Endothelial cell of umbilical vein (primary cell): ENCODE measurements around the gene TMEM186. TPM values are rescaled to one million over a fixed set of nuclear protein-coding genes. Genes with fewer than 3 reads are reported as not detected.

Experiments used
- BruUV-seq: library from RNA; stranded (reverse); fragments of 400-500 nt; replicated peaks from 2 replicates; lab custom pipeline; 2021; lab: Mats Ljungman, UMichigan
- CTCF ChIA-PET: fragments of 300-600, 350-600 bp; sonication (Branson Sonifier 250); formaldehyde crosslinking; loops from one replicate; lab custom pipeline; 2021; ENCODE audit warnings: antibody characterized with exemption, inconsistent platforms; lab: Charles Lee
- POLR2A ChIA-PET: fragments of 300-600, 350-600 bp; sonication (Branson Sonifier 250); formaldehyde crosslinking; loops from one replicate; lab custom pipeline; 2021; ENCODE audit warnings: antibody characterized with exemption, inconsistent platforms; lab: Charles Lee
- DNase-seq: peaks from one replicate; pipeline ENCODE4 v3.0.0-alpha.2; 2011; ENCODE audit warnings: low read depth, low spot score
- FAIRE-seq: peaks from 2 replicates; lab custom pipeline; 2011; peaks lifted over from hg19 to GRCh38; lab: Jason Lieb, UNC
- H2AFZ ChIP-seq: 2 replicates; pipeline ENCODE4 v1.6.0; 2012; ENCODE audit warnings: low read depth, low read length, control low read depth, inconsistent platforms
- H3K27ac ChIP-seq: 2 replicates; pipeline ENCODE4 v1.5.1; 2011; ENCODE audit warnings: low read depth, mild to moderate bottlenecking, control low read depth, low read length, moderate library complexity; ENCODE audit not compliant: insufficient read depth
- H3K27me3 ChIP-seq, 2 experiments: 2 replicates each; pipeline versions ENCODE4 v1.6.0 to v1.6.1; 2011; ENCODE audit warnings: low read length in 2 of 2, mixed read lengths in 1 of 2; ENCODE audit not compliant: control insufficient read depth in 2 of 2, insufficient read depth in 2 of 2
- H3K36me3 ChIP-seq, 2 experiments: 2 replicates in 1 of 2; 3 replicates in 1 of 2; pipeline ENCODE4 v1.5.1; 2011; ENCODE audit warnings: low read length in 2 of 2, mild to moderate bottlenecking in 1 of 2, moderate library complexity in 1 of 2; ENCODE audit not compliant: control insufficient read depth in 2 of 2, insufficient read depth in 2 of 2; ENCODE audit errors: extremely low read depth in 1 of 2
- H3K4me1 ChIP-seq: 3 replicates; pipeline ENCODE4 v1.5.1; 2011; ENCODE audit warnings: mild to moderate bottlenecking, low read length; ENCODE audit not compliant: control insufficient read depth, insufficient read depth; ENCODE audit errors: extremely low read depth
- H3K4me2 ChIP-seq: 2 replicates; pipeline ENCODE4 v1.6.1; 2011; ENCODE audit warnings: low read length, control low read depth, mixed read lengths; ENCODE audit not compliant: insufficient read depth
- H3K4me3 ChIP-seq, 3 experiments: fragments of 200-600 bp in 1 of 3; sonication (generic), shearing (Covaris generic) in 1 of 3; replicated peaks in 1 of 3; 2 replicates each; pipeline ENCODE4 v1.5.1; 2011 to 2016; ENCODE audit warnings: control low read depth in 3 of 3, low read length in 3 of 3, mild to moderate bottlenecking in 2 of 3, inconsistent platforms in 1 of 3, low read depth in 1 of 3, moderate library complexity in 1 of 3; ENCODE audit not compliant: insufficient read depth in 1 of 3
- H3K79me2 ChIP-seq: 2 replicates; pipeline ENCODE4 v1.6.0; 2012; ENCODE audit warnings: low read length, inconsistent platforms; ENCODE audit not compliant: control insufficient read depth, insufficient read depth
- H3K9ac ChIP-seq: replicated peaks from 2 replicates; pipeline ENCODE3; 2011; ENCODE audit warnings: low read length, control low read depth; ENCODE audit not compliant: insufficient read depth; ENCODE audit errors: extremely low read depth
- H3K9me1 ChIP-seq: replicated peaks from 3 replicates; pipeline ENCODE4 v1.6.0; 2011; ENCODE audit warnings: mild to moderate bottlenecking, low read length; ENCODE audit not compliant: control insufficient read depth, insufficient read depth; ENCODE audit errors: extremely low read depth
- H3K9me3 ChIP-seq: replicated peaks from 2 replicates; pipeline ENCODE4 v1.5.1; 2012; ENCODE audit warnings: low read length, inconsistent platforms; ENCODE audit not compliant: control insufficient read depth, insufficient read depth
- H4K20me1 ChIP-seq: replicated peaks from 2 replicates; pipeline ENCODE3; 2011; ENCODE audit warnings: mild to moderate bottlenecking, low read length; ENCODE audit not compliant: control insufficient read depth, insufficient read depth; ENCODE audit errors: extremely low read depth
- EZH2 ChIP-seq: IDR thresholded peaks from 2 replicates; pipeline ENCODE4 v1.6.1; 2012; ENCODE audit warnings: borderline replicate concordance, low read depth, mild to moderate bottlenecking, moderate library complexity, low read length, inconsistent platforms; ENCODE audit not compliant: severe bottlenecking
- FOS ChIP-seq: IDR thresholded peaks from 2 replicates; pipeline ENCODE4 v1.6.1; 2011; ENCODE audit warnings: mild to moderate bottlenecking, low read length, moderate library complexity, borderline replicate concordance; ENCODE audit not compliant: insufficient read depth
- GATA2 ChIP-seq: IDR thresholded peaks from 2 replicates; pipeline ENCODE4 v1.7.0; 2011; ENCODE audit warnings: low read depth, mild to moderate bottlenecking, moderate library complexity, mixed read lengths, low read length; ENCODE audit not compliant: insufficient read length, insufficient read depth
- MYC ChIP-seq: IDR thresholded peaks from one replicate; pipeline ENCODE4 v1.6.1; 2011; ENCODE audit warnings: mild to moderate bottlenecking, low read depth, low read length
- POLR2A ChIP-seq: IDR thresholded peaks from 2 replicates; pipeline ENCODE4 v1.6.1; 2012; ENCODE audit warnings: low read depth, mild to moderate bottlenecking, control low read depth, low read length
- POLR2AphosphoS5 ChIP-seq: IDR thresholded peaks from 2 replicates; pipeline ENCODE4 v1.6.1; 2012; ENCODE audit warnings: low read depth, mild to moderate bottlenecking, control low read depth, low read length, moderate library complexity; ENCODE audit not compliant: insufficient read depth
- dilution Hi-C: fragments of 300-500 bp; cut with MboI; formaldehyde crosslinking; loops from one replicate; pipeline ENCODE4 v1.15.0; 2019; ENCODE audit warnings: low sequenced_read_pairs; ENCODE audit not compliant: extremely low pct_ligation_motif_present
- intact Hi-C: fragments of 100-400 bp; cut with micrococcal nuclease; formaldehyde crosslinking; loops from one replicate; pipeline ENCODE4 v1.10.0; 2022
- polyA plus RNA-seq, 4 experiments: library from polyadenylated mRNA; depleted of rRNA in 3 of 4; stranded (reverse) in 3 of 4; unstranded in 1 of 4; fragments of >200 nt; gene quantifications; 2 replicates each; pipeline versions ENCODE4 v1.2.1 to v1.2.3, GENCODE V29; 2011 to 2012; ENCODE audit warnings: missing spikeins in 1 of 4
- total RNA-seq: library from RNA; stranded (reverse); gene quantifications from 2 replicates; pipeline ENCODE4 v1.2.3, GENCODE V29; 2021
- TF ChIP-seq, protein P1 (sequence below), 2 donors: IDR thresholded peaks; 1 replicate in 1 of 2; 2 replicates in 1 of 2; pipeline ENCODE4 v1.5.1; 2011; ENCODE audit warnings: low read length in 2 of 2, mild to moderate bottlenecking in 2 of 2, moderate library complexity in 2 of 2, control low read depth in 1 of 2, inconsistent platforms in 1 of 2, low read depth in 1 of 2; ENCODE audit not compliant: insufficient read depth in 1 of 2; ENCODE audit errors: extremely low read depth in 1 of 2
- TF ChIP-seq, protein P2 (sequence below): IDR thresholded peaks from 2 replicates; pipeline ENCODE4 v1.6.1; 2011; ENCODE audit not compliant: insufficient read depth, insufficient read length

The TMEM186 gene
- total and polyA plus RNA-seq, 2 donors (not counting 3 experiments of a cell fraction or from before 2014, with no cell fraction given), result 8.0 to 9.6 TPM

DNA sequence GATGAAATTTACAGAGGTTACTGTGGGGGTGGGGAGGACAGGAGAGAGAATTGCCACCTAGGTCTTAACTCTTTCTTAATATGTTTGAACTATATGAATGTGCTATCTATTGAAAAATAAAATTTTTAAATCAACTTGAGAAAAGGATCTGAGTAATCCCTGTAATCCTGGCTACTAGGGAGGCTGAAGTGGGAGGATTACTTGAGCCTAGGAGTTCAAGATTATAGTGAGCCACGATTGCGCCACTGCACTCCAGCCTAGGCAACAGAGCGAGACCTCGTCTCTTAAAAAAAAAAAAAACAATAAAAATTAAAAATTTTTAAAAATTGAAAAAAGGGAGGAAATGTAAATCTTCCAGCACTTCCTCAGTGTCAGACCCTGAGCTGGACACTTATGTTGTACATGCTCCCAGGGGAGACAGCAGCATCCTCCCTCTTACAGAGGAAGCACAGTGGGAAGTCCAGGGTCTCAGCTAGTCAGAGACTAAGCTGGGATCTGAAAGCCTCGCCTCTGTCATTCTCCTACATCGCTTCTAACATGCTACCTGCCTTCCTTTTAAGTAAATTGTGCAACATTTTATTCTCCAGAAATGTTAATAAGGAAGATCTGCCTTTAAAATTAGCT, 22.1 kb upstream of the TMEM186 start:
- Histone ChIP-seq H3K4me2 (no peak overlapping the region), H4K20me1 (peaks cover 4% of the 10 kb centered on the region), H3K9me1 (no peaks in the 10 kb centered on the region), H2AFZ (no peak overlapping the region), H3K79me2 (peaks cover 4% of the 10 kb centered on the region), H3K36me3 (peaks cover 14 to 23% of the 10 kb centered on the region in 2 experiments), H3K4me3 (no peak overlapping the region), H3K9me3 (no peaks in the 10 kb centered on the region), H3K4me1 (no peaks in the 10 kb centered on the region), H3K27ac (no peak overlapping the region), H3K27me3 (no peaks in the 10 kb centered on the region), H3K9ac (no peak overlapping the region)
- dilution Hi-C loops, result no loop called here
- intact Hi-C loops, result no loop called here
- no peak for FAIRE-seq
- no TSS peak for BruUV-seq
- DNase-seq, result no peak
- ChIA-PET POLR2A (no interaction called here), CTCF (interaction anchor here (1.2 to 1.9 kb wide), 4 partner anchors 10 to 60 kb away, joined by 3 to 8 read pairs (median 4); no protein-coding TSS in a partner anchor)
- no peak for TF ChIP-seq MYC
- TF ChIP-seq, protein P1, sequence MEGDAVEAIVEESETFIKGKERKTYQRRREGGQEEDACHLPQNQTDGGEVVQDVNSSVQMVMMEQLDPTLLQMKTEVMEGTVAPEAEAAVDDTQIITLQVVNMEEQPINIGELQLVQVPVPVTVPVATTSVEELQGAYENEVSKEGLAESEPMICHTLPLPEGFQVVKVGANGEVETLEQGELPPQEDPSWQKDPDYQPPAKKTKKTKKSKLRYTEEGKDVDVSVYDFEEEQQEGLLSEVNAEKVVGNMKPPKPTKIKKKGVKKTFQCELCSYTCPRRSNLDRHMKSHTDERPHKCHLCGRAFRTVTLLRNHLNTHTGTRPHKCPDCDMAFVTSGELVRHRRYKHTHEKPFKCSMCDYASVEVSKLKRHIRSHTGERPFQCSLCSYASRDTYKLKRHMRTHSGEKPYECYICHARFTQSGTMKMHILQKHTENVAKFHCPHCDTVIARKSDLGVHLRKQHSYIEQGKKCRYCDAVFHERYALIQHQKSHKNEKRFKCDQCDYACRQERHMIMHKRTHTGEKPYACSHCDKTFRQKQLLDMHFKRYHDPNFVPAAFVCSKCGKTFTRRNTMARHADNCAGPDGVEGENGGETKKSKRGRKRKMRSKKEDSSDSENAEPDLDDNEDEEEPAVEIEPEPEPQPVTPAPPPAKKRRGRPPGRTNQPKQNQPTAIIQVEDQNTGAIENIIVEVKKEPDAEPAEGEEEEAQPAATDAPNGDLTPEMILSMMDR (IDR thresholded peaks at IDR 0.05; ENCODE audit: extremely low read depth in 1 of 2, insufficient read depth in 1 of 2, low read depth in 1 of 2, low read length in 2 of 2), result no peak
- no peak for TF ChIP-seq POLR2A
- TF ChIP-seq, protein P2, sequence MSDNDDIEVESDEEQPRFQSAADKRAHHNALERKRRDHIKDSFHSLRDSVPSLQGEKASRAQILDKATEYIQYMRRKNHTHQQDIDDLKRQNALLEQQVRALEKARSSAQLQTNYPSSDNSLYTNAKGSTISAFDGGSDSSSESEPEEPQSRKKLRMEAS, result no peak
- TF ChIP-seq FOS, result no peak
- TF ChIP-seq POLR2AphosphoS5, result no peak
- no peak for TF ChIP-seq GATA2
- TF ChIP-seq EZH2, result no peak
